ENCODE measurements around the gene TXLNB.
"Not testable (repeated sequence)": the region's sequence is repeated elsewhere in the genome, so short reads cannot be mapped to it uniquely, and the experiment has no call there.

Gene TXLNB

DNA sequence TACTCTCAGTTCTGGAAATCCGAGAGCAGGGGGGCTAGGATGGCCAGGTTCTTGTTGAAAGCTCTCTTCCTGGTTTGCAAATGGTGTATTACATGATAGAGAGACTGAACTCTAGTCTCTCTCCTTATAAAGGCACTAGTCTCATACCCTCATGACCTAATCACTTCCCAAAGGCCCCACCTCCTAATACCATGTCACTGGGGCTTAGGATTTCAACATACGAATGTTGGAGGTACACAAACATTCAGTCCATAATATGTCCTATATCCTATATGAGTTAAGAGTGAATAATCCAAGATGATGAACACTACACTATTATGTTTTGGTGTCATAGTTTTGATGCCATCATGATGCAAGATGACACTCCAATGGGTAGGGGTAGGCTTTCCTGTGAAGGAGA, 20.0 kb upstream of the TXLNB start:
- DNase-seq (ENCODE audit: low read depth in 2 of 2): no peak

DNA sequence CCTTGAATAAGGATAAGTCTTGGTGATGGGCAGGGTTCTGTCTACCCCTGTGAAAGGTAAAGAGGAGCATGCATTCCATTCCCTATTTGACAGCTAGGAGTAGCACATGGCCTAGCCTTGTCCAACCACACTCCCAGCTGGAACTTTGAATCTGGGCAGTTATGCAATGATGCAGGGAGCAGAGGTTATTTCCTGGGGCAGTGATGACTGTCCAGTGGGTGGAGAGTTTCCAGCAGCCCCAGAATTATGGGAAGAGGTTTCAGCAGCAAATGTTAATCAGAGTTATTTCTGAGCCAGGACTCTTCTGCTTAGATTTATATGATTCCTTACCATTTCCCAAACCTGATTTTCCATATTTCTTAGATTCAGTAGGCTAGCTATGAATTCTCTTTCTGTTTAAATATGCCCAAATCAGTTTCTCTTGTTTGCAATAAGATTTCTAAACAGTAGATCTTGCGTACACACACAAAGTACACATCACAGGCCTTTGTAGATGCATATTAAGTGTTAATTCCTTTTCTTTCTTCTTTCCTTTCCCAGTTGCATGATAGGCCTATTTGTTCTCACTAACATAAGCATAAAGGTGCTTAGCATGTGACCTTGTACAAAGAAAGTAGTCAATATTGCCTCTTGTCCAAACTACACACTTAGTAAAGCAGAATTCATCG, 17.3 kb upstream of the TXLNB start:
- DNase-seq (ENCODE audit: low read depth in 2 of 2): no peak

DNA sequence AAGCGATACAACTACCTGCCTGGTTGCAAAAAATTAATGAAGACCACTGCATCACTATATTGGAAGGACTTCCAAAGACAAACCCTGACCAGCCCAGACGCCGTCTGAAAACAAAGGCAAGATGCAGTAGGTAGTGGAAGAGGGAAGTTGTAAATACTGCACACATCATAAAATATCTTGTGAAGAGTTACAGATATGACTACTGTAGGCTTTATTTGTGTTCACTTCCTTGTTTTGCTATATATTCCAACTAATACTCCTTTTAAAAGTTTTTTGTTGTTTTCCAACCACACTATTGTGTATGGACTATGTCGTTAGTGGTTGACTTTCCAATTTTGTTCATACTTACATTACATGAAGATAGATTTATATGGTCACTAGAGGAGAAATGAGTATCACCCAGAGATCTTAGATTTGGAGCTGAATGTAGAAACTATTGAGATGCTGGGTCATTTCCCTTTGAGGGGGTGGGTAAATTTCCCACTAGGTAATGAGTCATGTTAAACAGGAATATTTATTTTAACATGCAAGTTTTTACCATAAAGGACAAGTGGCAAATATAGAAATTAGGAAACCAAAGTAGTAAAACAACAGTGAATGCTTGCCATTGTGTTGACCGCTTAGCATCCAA, 16.6 kb upstream of the TXLNB start:
- DNase-seq (ENCODE audit: low read depth in 2 of 2): no peak

DNA sequence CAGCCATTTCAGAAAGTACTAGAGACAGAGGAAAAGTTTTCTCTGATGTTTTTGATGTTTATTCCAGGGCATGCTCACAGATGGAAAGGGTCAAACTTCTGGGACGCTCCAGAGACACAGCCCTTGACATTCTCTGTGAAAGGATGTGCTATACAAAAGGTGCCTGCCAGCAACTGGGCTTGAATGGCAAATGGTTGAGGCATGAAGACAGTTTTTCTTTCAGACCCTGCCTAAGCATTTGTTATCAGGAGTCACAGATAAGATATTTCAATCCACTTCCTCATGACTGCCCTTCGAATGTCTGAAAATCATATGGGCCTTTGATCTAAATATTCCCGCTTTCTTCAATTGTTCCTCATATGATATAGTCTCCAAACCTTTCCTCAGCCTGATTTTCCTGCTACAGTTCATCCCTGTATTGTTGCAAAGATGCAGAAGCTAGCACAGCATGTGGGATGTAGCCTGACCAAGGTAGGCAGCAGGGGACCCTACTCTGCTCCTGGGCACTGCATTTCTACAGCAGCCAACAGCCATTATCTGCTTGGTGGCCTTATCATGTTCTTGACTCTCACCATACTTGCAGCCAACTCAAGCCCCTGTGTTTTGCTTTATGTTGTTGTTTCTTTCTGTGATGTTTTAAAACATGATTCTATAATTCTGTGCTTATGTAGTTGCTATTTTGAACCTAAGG, 14.6 kb upstream of the TXLNB start:
- no peak for DNase-seq (ENCODE audit: low read depth in 2 of 2)

DNA sequence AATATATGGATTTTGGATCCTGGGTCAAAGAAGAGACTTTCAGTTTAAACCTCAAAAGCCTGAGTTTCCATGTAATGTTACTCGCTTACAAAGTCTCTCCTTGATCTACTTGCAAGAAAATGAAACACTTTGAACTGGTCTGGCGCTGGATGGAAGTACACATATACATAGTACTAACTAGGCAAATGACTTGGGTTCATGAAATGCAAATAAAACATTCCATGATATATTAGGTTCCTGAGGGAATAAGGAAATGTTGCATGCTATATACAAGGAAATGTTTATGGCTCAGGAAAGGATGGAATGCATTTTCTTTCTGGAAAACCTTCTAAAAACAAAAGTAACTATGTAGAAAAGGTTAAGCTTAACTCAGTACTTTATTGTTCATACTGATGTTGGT, 11.4 kb upstream of the TXLNB start:
- no peak for DNase-seq (ENCODE audit: low read depth in 2 of 2)

DNA sequence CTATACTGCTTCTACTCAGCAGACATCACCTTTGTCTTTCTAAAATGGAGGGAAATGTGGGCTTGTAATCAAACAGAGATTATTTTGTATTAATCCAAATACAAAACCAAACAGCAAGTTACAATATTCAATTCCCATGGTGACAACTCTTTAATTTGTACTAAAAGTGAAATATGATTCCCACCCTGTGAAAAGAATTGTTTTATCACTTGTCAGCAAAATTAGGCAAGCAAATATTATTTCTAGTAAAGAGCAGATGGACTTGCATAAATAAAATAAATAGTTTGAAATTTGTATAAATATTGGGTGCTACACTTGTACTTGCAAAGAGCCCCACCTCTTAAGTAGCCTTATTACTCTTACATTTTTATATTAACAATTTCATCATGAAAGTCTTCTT, 6.1 kb upstream of the TXLNB start:
- no peak for DNase-seq (ENCODE audit: low read depth in 2 of 2)

DNA sequence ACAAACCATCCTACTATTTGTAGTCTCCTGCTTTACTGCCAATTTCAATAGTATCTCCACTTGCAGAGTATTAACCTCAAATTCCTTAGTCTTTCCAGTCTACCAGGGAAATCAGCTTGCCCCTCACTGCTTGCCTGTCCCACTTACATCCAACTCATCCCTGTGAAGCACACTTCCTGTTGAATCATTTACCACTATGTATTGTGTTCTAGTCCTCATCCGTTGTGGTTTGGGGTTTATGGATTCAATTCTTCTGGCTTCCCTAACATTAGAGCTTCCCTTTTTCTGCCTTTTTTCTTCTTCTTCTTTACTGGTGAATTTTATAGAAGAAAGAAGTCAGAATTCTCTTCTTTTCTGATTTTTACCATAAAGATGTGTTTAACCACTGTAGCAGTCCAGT, 5.1 kb upstream of the TXLNB start:
- peak; percentile 32 to 37 for DNase-seq (ENCODE audit: low read depth in 2 of 2)

DNA sequence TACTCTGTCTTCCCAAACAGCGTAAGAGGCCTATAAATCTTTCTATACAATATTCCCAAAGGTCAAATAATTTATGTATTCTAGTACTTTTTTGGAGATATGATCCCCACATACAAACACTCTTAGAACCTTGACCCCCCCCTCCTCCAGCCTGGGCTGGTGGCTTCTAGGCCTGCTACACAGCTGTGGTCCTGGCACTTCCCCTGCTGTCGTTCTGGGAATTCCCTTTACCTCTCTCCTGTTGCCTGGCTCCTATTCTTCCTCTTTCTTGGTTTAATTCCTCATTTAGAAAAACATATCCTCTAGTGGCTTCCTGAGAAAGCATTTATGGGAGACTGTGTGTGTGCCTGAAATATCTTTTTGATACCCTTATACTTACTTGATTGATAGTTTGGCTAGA, 4.1 kb upstream of the TXLNB start:
- DNase-seq (ENCODE audit: low read depth in 2 of 2): no peak

DNA sequence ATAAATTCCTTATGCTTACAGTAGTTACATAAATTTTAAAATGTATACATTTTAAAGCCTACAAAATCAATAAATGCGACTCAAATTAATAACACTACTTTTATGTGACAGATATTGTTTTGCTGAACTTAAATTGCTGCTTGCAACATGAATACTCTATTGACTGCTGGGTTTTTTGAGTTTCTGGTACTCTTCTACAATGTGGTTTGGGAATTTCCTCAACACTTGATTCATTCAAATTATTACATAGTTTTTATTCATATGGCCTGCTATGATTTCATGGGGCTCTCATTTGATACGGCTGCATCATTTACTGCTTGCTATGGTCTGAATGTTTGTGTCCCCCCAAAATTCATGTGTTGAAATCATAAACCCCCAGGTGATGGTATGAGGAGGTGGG, 2.3 kb upstream of the TXLNB start:
- no peak for DNase-seq (ENCODE audit: low read depth in 2 of 2)

DNA sequence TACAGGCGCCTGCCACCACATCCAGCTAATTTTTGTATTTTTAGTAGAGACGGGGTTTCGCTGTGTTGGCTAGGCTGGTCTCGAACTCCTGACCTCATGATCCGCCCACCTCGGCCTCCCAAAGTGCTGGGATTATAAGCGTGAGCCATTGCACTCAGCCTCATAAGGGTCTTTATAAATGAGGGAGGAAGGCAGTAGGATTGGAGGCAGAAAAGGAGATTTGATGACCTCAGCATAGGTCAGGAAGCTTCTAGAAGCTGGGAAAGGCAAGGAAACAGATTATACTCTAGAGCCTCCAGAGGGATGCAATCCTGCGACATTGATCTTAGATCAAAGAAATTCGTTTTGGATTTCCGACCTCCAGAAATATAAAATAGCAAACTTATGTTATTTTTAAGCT, 1.4 kb upstream of the TXLNB start:
- DNase-seq (ENCODE audit: low read depth in 2 of 2): not testable (repeated sequence)

DNA sequence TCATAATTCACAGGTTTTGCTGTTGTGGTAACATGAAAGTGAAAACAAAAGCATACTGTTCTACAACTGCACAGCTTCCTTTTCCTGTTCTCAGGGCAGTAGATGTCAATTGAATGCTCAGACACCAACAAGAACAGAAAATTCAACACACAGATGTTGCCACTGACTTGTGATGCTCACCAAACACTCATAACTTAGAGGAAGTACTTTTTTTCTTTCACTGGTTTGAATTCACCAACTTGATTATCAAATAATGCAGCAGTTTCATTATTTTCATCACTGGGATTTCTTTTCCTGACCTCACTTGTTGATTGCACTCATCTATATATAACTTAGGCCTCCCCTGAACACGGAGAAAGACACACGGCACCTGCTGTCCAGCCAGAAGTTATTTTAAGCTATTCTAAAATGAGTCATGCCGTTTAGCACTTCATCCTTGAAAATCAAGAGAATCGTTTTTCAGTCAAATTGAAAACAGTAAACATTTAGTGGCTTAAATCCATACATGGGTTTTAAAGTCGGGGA, 949 bp downstream of the TXLNB start:
- no peak for DNase-seq (ENCODE audit: low read depth in 2 of 2)

DNA sequence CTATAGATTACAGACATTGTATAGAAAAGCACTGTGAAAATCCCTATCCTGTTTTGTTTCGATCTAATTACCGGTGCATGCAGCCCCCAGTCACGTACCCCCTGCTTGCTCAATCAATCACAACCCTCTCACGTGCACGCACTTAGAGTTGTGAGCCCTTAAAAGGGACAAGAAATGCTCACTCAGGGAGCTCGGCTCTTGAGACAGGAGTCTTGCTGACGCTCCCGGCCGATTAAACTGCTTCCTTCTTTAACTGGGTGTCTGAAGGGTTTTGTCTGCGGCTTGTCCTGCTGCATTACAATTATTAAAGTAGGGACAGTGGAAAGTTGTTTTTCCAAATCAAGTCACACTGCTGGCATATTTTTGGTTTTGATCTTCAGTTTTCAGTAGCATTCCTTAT, 2.6 kb downstream of the TXLNB start:
- DNase-seq (ENCODE audit: low read depth in 2 of 2): no peak

DNA sequence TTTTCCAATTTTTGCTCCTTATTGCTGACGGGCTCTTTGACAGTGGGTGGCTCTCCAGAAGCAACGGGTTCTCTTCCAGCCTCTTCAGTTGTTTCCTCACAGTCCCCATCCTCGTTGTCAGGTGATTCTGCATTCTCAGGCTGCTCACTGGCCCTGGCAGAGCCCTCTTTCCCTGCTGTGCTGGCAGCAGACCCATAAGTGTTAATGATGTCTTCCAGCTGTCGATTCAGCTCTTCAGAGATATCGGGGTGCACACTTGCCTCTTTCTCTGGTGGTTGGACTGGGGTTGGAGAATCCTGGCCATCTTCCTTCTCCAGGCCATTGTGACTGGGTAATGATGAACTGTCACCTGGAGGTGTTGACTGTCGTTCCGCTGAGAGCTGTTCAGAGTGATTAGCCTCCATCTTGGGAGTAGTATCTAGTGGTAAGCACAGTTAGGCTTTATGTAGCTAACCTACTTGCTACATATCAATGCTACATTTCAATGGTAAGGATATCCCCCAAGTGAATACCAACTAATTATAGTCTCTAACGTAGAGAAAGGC, 3.2 kb downstream of the TXLNB start:
- DNase-seq (ENCODE audit: low read depth in 2 of 2): no peak

DNA sequence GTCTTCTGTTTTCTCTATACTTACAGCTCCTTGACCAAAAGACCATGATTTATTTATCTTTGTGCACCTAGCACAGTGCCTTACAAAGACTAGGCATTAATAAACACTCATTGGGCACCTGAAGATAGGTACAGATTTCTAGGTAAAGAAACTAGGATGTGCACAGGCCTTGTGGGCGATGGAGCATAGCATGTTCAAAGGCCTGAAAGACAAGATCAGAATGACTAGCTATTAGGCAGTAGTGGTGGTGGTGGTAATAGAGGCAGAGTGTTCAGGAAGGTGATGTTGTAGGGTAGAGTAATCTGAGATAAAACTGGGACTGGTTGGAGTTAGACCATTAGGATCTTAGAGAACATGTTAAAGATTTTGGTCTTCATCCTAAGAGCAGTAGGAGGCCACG, 3.9 kb downstream of the TXLNB start:
- DNase-seq (ENCODE audit: low read depth in 2 of 2): no peak

DNA sequence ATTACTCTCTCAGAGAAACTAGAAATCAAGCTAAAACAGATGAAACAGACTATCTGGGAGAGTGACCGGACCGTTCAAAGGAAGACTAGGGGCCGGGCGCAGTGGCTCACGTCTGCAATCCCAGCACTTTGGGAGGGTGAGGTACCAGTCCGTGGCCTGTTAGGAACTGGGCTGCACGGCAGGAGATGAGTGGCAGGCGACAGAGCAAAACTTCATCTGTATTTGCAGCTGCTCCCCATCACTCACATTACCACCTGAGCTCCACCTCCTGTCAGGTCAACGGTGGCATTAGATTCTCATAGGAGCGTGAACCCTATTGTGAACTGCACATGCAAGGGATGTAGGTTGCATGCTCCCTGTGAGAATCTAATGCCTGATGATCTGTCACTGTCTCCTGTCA, 5.4 kb downstream of the TXLNB start:
- not testable (repeated sequence) for DNase-seq (ENCODE audit: low read depth in 2 of 2)

DNA sequence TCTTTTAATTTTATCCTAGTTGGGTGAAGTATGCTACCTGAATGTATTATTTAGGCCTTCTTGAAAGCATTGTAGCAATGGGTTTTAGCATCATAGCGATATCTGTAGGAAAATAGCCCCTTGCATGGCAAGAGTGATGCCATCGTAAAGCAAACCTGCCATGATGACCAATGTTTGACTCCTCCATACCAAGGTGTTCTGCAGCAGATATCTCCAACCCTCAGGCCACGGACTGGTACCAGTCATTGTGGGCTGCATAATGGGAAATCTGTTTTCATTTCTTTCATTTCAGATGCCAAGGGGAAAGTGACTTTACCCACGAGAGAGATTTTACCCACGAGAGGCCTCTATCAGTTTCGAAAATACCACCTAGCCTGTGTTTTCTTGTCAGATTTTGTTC, 6.2 kb downstream of the TXLNB start:
- DNase-seq (ENCODE audit: low read depth in 2 of 2): no peak

DNA sequence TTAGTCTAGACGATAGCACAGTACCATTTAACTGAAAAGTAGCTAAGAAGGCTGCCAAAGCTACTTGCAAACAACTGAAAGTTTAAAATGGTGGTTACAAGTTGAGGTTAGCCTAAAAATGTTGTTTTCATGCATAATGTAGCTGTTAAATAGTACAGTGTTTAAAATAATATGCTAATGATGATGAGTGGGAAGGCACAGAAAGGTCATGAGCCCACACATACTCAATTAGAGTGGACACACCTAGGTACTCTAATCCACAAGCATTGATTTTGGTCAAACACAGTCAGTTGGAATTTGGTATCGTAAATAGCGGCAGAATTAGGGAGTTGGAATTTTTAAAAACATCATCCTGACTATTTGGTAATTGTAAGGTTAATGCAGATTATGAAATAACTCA, 7.0 kb downstream of the TXLNB start:
- no peak for DNase-seq (ENCODE audit: low read depth in 2 of 2)

DNA sequence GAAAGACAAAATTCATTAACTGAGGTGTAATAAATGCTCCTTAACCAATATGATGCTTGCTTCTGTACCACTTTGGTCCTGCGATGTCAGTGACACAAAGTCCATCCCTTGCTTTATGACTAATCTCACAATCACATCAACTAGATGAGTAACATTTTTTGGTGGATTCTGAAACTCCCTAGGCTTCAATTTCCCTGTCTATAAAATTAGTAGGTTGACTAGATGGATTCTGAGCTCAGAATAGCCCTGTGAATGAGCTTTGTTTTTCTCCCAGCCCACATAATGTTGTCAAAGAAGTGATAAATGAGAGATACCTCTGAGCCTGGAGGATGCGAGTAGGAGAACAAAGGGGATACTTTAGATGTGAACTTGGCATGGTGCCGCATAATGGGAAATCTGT, 9.1 kb downstream of the TXLNB start:
- no peak for DNase-seq (ENCODE audit: low read depth in 2 of 2)

DNA sequence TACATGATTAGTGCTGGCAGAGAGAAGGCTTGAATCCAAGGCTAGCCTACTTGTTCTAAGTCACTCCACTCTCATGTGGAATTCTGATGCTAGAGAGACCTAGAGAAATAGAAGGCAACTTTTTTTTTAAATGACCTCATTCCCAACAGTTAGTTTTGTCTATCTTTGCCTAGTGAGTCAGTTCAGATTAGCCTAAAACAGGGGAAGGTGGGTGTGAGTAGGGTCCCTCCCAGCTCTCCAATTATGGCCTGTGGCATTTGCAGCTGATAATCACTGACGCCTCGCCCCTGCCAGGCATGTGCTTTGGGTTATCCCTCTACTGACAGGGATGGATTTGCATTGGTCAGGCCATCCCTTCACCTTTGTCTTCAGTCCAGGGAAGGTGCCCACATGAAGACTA, 13.6 kb downstream of the TXLNB start:
- DNase-seq (ENCODE audit: low read depth in 2 of 2): no peak

DNA sequence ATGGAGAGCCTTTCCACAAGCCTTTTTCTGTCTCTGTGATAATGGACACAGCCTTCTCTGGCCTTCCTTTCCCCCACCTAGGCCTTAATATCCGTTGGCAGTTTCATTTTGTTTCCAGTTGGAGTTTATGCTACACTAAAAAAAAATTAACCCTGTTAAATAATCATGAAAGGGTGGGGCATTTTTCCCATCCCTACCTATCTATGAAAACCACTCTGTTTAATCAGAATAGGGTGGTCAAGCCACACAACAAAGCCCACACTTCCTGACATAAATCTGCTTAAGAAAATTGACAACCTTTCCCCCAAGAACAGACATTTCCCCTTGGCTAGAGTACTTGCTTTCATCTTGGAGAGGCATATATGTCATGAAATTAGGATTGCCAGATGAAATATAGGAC, 14.2 kb downstream of the TXLNB start:
- DNase-seq (ENCODE audit: low read depth in 2 of 2): no peak

DNA sequence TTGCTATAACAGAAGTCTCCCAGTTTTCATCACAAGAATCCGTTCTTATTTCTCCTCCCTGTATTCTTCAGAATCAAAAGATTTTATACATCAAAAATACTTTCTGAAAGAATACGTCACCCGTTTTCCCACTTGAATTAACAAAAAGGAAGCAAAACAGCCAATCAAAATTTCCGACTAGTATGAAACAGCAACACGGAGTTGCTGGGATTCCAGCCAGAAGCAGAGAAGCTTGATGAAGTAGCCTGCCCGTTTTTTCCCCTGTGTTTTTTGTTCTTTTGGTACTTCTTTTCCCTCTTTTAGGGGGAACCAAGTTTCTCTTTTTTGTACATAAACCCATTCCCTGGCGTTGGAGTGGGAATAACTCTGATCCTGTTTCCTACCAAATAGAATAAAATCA, 14.6 kb downstream of the TXLNB start:
- no peak for DNase-seq (ENCODE audit: low read depth in 2 of 2)

DNA sequence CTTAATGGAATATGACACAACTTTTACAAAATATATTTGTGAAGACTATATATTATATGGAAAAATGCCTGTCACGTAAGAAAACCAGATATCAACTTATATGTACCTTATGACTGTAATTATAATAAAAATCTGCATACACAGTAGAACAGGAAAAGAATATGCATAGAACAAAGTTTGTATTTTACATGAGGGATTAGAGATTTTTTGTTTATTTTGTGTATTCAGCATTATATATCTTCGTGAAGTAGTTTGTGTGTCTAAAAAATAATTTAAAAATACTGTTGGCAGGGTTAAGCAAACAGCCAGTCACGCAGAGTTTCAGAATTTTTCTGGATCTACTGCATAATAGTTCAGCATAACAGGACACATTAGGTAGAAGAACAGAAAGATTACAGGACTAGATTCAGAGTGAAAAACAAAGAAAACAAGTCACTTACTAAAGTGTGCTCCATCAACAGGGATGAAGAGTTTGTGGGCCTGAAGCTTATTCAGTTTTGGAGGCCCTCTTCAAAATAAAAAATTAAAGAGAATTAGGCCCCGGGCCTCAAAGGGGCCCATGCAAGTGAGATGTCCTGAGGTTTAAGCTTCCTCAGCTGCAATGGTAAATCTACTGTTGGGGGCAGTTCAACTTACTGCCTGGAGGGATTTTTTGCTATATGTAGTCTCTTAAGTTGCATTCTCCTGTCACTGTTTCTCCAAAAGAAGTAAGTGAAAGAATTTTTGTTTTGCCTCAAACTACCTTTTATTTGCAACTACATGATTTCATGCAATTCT, 16.3 kb downstream of the TXLNB start:
- no peak for DNase-seq (ENCODE audit: low read depth in 2 of 2)
